OCI-M2 (cell line): ENCODE measurements around the gene ATXN7.

ENCODE experiments used
- DNase-seq: peaks from one replicate; lab custom pipeline; 2025; ENCODE audit not compliant: unreplicated experiment; lab: John Stamatoyannopoulos, UW

ATXN7 gene

DNA sequence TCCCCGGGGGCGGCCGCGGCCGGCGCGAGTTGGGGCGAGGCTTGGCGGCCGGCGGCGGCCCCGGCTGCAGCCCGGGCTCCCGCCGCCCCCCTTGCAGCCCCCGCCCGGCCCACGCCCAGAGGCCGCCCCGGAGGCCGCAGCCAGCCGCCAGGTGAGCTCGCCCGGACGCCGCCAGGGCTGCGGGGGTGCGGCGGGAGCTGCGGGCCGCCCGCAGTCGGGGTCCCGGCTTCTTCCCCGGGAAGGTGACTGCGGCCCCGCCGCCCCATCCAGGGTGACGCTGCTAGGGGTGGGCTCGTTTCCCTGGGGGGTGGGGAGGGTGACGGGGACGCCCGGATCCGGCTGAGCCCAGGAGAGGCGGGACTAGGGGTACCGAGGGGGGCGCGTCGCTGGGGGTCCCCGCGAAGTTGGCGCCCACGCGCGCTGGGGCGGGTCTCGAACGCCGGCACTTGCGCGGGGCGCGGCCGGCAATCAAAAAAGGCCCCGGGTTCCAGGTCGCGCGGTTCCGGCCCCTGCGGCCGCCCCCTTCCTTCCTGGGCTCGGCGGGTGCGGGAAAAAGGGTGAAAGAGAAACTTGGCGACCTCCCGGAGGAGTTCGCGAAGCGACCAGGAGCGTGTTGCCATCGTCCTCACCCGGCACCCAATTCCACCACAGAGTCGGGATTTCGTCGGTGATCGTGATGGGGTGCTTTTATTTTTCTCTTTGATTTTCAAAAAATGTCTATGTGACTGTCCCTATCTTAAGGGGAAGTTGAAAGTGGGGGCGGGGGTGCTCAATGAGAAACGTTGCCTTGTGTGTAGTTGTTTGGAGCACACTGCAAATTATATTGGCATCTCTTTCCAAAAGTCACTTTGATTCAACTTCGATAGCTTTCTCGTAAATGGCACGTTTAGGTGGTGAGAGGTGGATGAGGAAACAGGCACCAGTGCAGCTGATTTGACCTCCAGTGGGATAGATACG, 619 bp downstream of the ATXN7 start:
- DNase-seq = no peak

DNA sequence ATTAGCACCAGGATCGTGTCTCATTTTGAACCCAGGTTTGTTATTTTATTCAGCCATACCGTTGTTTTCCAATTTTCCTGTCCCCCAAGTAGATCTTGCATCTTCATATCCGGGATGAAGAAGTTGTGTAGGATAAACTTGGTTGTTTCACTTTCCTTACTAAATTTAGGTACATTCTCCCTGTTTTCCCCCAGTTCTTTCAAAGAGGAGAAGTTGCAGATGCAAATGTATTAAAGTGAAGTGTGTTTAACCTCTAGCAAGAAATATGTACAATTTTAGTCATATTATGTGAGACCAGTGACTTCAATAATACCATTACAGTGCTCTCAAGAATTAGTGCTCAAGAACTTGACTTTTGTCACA, 1.3 kb downstream of the ATXN7 start:
- DNase-seq = no peak

- DNase-seq = no peak
These were observed 3.6 kb downstream of the ATXN7 start for GRCh38 chr3:63867225-63867624.

GRCh38 chr3:63869940-63870614, 6.4 kb downstream of the ATXN7 start:
- no peak for DNase-seq

- no peak for DNase-seq
These were observed 6.9 kb downstream of the ATXN7 start for GRCh38 chr3:63870615-63871005.

- no peak for DNase-seq
These were observed 8.7 kb downstream of the ATXN7 start for GRCh38 chr3:63872135-63872924.

GRCh38 chr3:63874769-63875168, 11.1 kb downstream of the ATXN7 start:
- DNase-seq = no peak

- no peak for DNase-seq
These were observed 11.8 kb downstream of the ATXN7 start for GRCh38 chr3:63875510-63875909.

- DNase-seq = no peak
These were observed 12.6 kb downstream of the ATXN7 start for GRCh38 chr3:63876260-63876659.

GRCh38 chr3:63877737-63878393, 14.2 kb downstream of the ATXN7 start:
- DNase-seq = no peak

DNA sequence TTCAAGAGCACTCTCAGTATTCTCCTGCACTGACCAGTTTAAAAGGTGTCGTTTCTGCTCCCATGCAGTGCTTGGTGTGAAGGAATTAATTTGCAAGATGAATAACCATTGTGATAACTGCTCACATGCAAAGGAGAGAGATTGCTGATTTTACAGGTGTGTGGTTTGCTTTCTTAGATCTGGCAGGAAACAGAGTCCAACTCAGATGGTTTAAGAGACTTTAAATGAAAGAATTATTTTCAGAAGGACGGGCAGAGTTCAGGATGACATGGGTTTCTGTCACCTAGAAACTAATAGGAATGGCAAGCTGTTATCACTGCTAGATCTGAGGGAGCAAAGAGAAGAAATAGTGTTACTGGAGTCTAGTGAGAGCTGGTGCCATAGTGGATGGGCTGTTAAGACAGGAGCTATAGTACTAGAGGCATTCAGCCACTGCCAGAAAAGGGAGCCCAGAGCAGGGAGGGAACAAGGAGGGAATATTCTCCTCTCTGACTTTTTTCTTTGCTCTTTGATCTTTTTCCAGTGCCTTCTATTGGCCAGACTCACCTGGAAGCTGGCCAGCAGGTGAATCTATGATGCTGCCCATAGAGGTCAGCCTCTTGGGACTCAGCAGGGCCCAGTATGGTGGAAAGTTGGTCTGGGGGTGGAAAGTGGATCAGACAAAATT, 14.9 kb downstream of the ATXN7 start:
- no peak for DNase-seq

GRCh38 chr3:63880653-63881052, 17.0 kb downstream of the ATXN7 start:
- no peak for DNase-seq

- no peak for DNase-seq
These were observed 23.2 kb downstream of the ATXN7 start for GRCh38 chr3:63886858-63887257.

- no peak for DNase-seq
These were observed 27.9 kb downstream of the ATXN7 start for GRCh38 chr3:63891518-63891917.

GRCh38 chr3:63892773-63893352, 29.2 kb downstream of the ATXN7 start:
- no peak for DNase-seq

GRCh38 chr3:63895422-63896189, 31.9 kb downstream of the ATXN7 start:
- no peak for DNase-seq

DNA sequence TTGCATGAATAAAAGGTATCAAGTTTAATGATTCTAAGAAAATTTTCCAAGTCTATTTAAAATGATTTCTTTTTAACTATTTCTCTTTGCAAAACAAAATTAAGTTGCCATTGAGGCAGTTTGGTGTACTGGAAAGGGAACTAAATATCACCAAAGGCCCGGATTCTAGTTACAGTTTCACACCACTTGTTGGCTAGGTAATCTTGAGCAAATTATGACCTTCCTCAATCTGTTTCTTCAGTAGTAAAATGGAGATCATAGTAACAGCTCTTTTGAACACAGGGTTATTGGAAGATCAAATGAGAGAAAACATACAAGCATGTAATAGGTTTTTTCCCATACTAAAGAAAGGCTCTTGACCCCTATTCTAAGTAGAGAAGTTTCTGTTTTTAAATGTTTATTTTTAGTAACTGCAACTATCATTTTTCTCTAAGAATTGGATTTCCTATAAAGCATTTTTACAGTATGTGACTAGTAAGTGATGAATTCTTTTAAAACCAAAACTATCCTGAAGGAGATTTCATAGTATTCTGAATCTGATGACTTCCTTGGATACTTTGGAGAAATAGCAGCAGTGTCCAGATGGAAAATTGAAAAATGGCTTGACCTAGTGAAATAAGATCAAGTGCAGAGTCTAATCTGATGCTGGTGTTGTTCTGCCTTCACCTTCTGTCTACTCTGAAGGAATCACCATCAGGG, 32.8 kb downstream of the ATXN7 start:
- DNase-seq = no peak

DNA sequence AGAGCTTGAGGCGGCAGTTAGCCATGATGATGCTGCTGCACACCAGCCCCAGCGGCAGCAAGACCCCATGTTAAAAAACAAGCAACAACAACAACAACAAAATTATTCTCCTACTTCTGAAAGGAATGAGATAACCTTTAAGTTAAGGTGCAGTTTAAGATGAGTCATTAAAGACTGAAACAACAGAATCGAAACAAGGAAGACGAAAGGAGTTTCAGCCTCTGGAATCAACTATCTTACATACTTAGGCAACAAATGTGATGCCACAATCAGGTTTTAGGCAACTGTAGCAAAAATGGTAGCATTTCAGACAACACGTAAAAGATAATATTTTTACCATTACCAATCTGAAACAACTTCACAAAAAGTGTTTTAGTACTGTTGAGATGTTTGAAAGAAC, 36.3 kb downstream of the ATXN7 start:
- DNase-seq = no peak

GRCh38 chr3:63900459-63900858, 36.8 kb downstream of the ATXN7 start:
- no peak for DNase-seq
